AG09309 (cell line): ENCODE results near the gene TPST1.

Experiments
- DNase-seq: peaks from one replicate; pipeline ENCODE4 v3.0.0-alpha.2; 2010; ENCODE audit warnings: low read depth
- H3K4me3 ChIP-seq: 2 replicates; pipeline ENCODE4 v1.5.1; 2011; ENCODE audit warnings: mild to moderate bottlenecking, low read depth, low read length, moderate library complexity; ENCODE audit not compliant: control insufficient read depth
- CTCF ChIP-seq: IDR thresholded peaks from 2 replicates; pipeline ENCODE4 v1.5.1; 2011; ENCODE audit warnings: mild to moderate bottlenecking, low read depth, low read length, inconsistent platforms; ENCODE audit not compliant: insufficient read depth, control insufficient read depth; ENCODE audit errors: missing control alignments

Gene TPST1

GRCh38 chr7:66296557-66296956 lies 91.4 kb downstream of the TPST1 start:
- no peak for DNase-seq
- no peak for TF ChIP-seq CTCF
- no peak overlapping the region for H3K4me3 ChIP-seq

- no peak overlapping the region for H3K4me3 ChIP-seq
- DNase-seq, result no peak
- TF ChIP-seq CTCF, result no peak
Observed at GRCh38 chr7:66297579-66297978, 92.4 kb downstream of the TPST1 start.

DNA sequence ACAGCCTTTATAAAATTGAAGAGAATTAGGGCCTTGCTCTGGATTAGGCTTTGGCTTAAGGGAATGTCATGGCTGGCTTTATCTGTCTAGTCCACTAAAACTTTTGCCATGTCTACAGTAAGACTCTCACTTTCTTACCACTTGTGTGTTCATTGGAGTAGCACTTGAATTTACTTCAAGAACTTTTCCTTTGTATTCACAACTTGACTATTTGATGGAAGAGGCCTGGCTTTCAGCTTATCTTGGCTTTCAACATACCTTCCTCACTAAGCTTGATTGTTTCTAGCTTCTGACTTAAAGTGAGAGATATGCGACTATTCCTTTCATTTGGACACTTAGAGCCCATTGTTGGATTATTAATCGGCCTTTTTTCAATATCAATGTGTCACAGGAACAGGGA lies 96.1 kb downstream of the TPST1 start:
- no peak for DNase-seq
- H3K4me3 ChIP-seq, result no peak overlapping the region
- TF ChIP-seq CTCF, result no peak

GRCh38 chr7:66301737-66302136 lies 96.6 kb downstream of the TPST1 start:
- no peak for DNase-seq
- TF ChIP-seq CTCF, result no peak
- H3K4me3 ChIP-seq, result no peak overlapping the region

GRCh38 chr7:66303454-66304155 lies 98.5 kb downstream of the TPST1 start:
- TF ChIP-seq CTCF, result no peak
- no peak overlapping the region for H3K4me3 ChIP-seq
- no peak for DNase-seq

DNA sequence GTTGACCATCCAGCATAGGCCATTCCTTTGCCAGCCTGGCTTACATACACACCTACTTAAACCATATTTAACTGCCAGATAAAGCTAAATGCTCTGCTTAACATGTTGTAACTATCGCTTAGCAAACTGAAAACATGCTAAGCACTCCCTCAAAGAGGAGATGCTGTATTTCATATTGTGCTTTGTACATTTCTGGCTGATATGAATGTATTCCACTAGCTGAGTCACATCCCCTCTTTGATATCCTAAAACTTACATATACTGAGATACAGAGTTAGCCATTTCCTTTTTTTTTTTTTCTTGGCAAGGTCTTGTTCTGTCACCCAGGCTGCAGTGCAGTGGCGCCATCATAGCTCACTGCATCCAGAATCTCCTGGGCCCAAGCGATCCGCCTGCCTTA lies 99.4 kb downstream of the TPST1 start:
- no peak for TF ChIP-seq CTCF
- H3K4me3 ChIP-seq, result no peak overlapping the region
- DNase-seq, result no peak
